Trophoblast cell (in vitro differentiated cells and primary cell): ENCODE results near the gene PDIA5.

Experiments used
- DNase-seq, 2 donors: peaks; one replicate each; pipeline ENCODE4 v3.0.0-alpha.2; 2016
- H2AFZ ChIP-seq: 2 replicates; pipeline ENCODE4 v1.6.1; 2013; ENCODE audit warnings: low read length, moderate library complexity, mild to moderate bottlenecking; ENCODE audit not compliant: insufficient read depth, poor library complexity
- H2AK5ac ChIP-seq: 2 replicates; pipeline ENCODE4 v1.6.1; 2013; ENCODE audit warnings: mild to moderate bottlenecking, low read length
- H2BK120ac ChIP-seq: 2 replicates; pipeline ENCODE4 v1.6.1; 2013; ENCODE audit warnings: low read length, mild to moderate bottlenecking, moderate library complexity; ENCODE audit not compliant: insufficient read depth, poor library complexity
- H2BK12ac ChIP-seq: 2 replicates; pipeline ENCODE4 v1.6.1; 2013; ENCODE audit warnings: mild to moderate bottlenecking, low read length, moderate library complexity
- H2BK5ac ChIP-seq: 2 replicates; pipeline ENCODE4 v1.6.1; 2013; ENCODE audit warnings: low read length, low read depth, moderate library complexity, mild to moderate bottlenecking; ENCODE audit not compliant: poor library complexity
- H3K14ac ChIP-seq: 2 replicates; pipeline ENCODE4 v1.6.1; 2013; ENCODE audit warnings: mild to moderate bottlenecking, low read length
- H3K18ac ChIP-seq: 2 replicates; pipeline ENCODE4 v1.6.1; 2013; ENCODE audit warnings: mild to moderate bottlenecking, low read length
- H3K23ac ChIP-seq: 2 replicates; pipeline ENCODE4 v1.6.1; 2013; ENCODE audit warnings: low read length
- H3K27ac ChIP-seq: 2 replicates; pipeline ENCODE4 v1.5.1; 2013; ENCODE audit warnings: low read depth, mild to moderate bottlenecking, inconsistent platforms, low read length, moderate library complexity
- H3K27me3 ChIP-seq: 2 replicates; pipeline ENCODE4 v1.6.1; 2013; ENCODE audit warnings: inconsistent platforms, mild to moderate bottlenecking, low read length, moderate library complexity; ENCODE audit not compliant: insufficient read depth
- H3K36me3 ChIP-seq, 2 experiments: 1 replicate in 1 of 2; 2 replicates in 1 of 2; pipeline ENCODE4 v1.6.1; 2013; ENCODE audit warnings: low read length in 2 of 2, mild to moderate bottlenecking in 2 of 2, moderate library complexity in 1 of 2; ENCODE audit not compliant: insufficient read depth in 2 of 2, control insufficient read depth in 1 of 2
- H3K4ac ChIP-seq: 2 replicates; pipeline ENCODE4 v1.6.1; 2013; ENCODE audit warnings: low read depth, mild to moderate bottlenecking, low read length, moderate library complexity
- H3K4me1 ChIP-seq, 2 experiments: 1 replicate in 1 of 2; 2 replicates in 1 of 2; pipeline ENCODE4 v1.6.1; 2013; ENCODE audit warnings: low read length in 2 of 2, mild to moderate bottlenecking in 2 of 2, moderate library complexity in 1 of 2; ENCODE audit not compliant: insufficient read depth in 2 of 2, control insufficient read depth in 1 of 2
- H3K4me2 ChIP-seq: 2 replicates; pipeline ENCODE4 v1.6.1; 2013; ENCODE audit warnings: inconsistent platforms, mild to moderate bottlenecking, low read length, moderate library complexity
- H3K4me3 ChIP-seq: 2 replicates; pipeline ENCODE4 v1.5.1; 2013; ENCODE audit warnings: mild to moderate bottlenecking, low read depth, low read length, inconsistent platforms
- H3K79me1 ChIP-seq: one replicate; pipeline ENCODE4 v1.6.1; 2013; ENCODE audit warnings: low read length
- H3K79me2 ChIP-seq: 2 replicates; pipeline ENCODE4 v1.6.1; 2013; ENCODE audit warnings: low read length, mild to moderate bottlenecking; ENCODE audit not compliant: control insufficient read depth, insufficient read depth, poor library complexity
- H3K9ac ChIP-seq: 2 replicates; pipeline ENCODE4 v1.6.1; 2013; ENCODE audit warnings: mild to moderate bottlenecking, low read length
- H3K9me3 ChIP-seq: 2 replicates; pipeline ENCODE4 v1.6.1; 2013; ENCODE audit warnings: low read depth, mild to moderate bottlenecking, control low read depth, inconsistent platforms, low read length; ENCODE audit not compliant: insufficient read depth
- H4K12ac ChIP-seq: 2 replicates; pipeline ENCODE4 v1.6.1; 2013; ENCODE audit warnings: low read depth, mild to moderate bottlenecking, low read length, moderate library complexity
- H4K8ac ChIP-seq: 2 replicates; pipeline ENCODE4 v1.6.1; 2013; ENCODE audit warnings: low read depth, mild to moderate bottlenecking, low read length, moderate library complexity
- H4K91ac ChIP-seq: one replicate; pipeline ENCODE4 v1.6.1; 2013; ENCODE audit warnings: low read depth, mild to moderate bottlenecking, low read length, moderate library complexity
- WGBS: extraction: QIAGEN DNeasy Blood & Tissue Kit; methylation state at CpG from one replicate; pipeline ENCODE4 v1.1.7; 2013; ENCODE audit warnings: missing lambda C conversion rate; ENCODE audit not compliant: insufficient read length, insufficient coverage; ENCODE audit errors: extremely low coverage; 5-methylcytosine and 5-hydroxymethylcytosine counted together

Gene PDIA5

DNA sequence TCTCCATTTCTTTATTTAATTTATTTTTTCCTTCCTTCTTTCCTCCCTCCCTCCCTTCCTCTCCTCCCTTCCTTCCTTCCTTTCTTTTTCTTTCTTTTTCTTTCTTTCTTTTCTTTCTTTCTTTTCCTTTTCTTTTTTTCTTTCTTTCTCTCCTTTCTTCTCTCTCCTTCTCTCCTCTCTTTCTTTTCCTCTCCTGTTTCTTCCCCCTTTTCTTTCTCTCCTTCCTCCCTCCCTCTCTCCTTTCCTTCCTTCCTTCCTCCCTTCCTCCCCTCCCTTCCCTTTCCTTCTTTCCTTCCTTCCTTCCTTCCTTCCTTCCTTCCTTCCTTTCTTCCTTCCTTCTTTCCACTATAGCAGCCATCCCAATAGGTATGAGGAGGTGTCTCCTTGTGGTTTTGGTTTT is 6.8 kb upstream of the PDIA5 start:
- H3K4me3 ChIP-seq = no peak overlapping the region
- no peak overlapping the region for H3K23ac ChIP-seq
- no peaks in the 10 kb centered on the region for H3K79me1 ChIP-seq
- no peak overlapping the region for H2AK5ac ChIP-seq
- no peak overlapping the region for H4K91ac ChIP-seq
- no peak overlapping the region for H4K12ac ChIP-seq
- no peak overlapping the region for H3K4ac ChIP-seq
- DNase-seq = no peak
- no peak overlapping the region for H3K9ac ChIP-seq
- no peak overlapping the region for H2BK5ac ChIP-seq
- no peak overlapping the region for H3K18ac ChIP-seq
- no peaks in the 10 kb centered on the region for H3K36me3 ChIP-seq
- H3K27me3 ChIP-seq = no peaks in the 10 kb centered on the region
- no peak overlapping the region for H3K27ac ChIP-seq
- H3K4me2 ChIP-seq = no peak overlapping the region
- no peaks in the 10 kb centered on the region for H3K79me2 ChIP-seq
- no peaks in the 10 kb centered on the region for H3K9me3 ChIP-seq
- no peak overlapping the region for H2BK120ac ChIP-seq
- H4K8ac ChIP-seq = no peak overlapping the region
- no peak overlapping the region for H2BK12ac ChIP-seq
- H3K14ac ChIP-seq = no peak overlapping the region
- peaks cover 0 to 2% of the 10 kb centered on the region in 2 experiments for H3K4me1 ChIP-seq
- no peak overlapping the region for H2AFZ ChIP-seq

DNA sequence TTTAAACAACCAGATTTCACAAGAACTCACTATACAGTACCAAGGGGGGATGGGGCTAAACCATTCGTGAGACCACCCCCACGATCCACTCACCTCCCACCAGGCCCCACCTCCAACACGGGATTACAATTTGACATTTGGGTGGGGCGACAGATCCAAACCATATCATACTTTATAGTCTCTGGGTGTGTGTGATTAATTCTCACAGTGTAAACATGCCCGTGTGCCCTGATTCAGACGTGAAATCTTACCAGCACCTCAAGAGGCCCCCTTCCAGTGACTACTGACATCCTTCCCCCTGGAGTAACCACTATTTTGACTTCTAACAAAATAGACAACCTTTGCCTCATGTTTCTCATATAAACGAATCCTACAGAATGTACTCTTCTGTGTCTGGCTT is 5.0 kb upstream of the PDIA5 start:
- no peak overlapping the region for H2AFZ ChIP-seq

DNA sequence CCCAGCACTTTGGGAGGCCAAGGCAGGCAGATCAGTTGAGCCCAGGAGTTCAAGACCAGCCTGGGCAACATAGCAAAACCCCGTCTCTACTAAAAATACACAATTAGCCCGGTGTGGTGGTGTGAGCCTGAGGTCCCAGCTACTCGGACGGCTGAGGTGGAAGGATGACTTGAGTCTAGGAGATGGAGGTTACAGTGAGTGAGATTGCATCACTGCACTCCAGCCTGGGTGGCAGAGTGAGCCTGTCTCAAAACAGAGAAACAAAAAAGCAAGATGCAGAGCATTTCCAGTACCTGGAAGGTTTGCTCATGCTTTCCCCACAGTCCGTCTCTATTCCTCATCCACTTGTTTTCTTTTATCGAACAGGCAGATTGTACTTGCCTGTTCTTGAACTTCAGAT is 3.8 kb upstream of the PDIA5 start:
- H3K27ac ChIP-seq = no peak overlapping the region
- DNase-seq = no peak
- H3K4ac ChIP-seq = no peak overlapping the region
- no peak overlapping the region for H4K8ac ChIP-seq
- H2AFZ ChIP-seq = no peak overlapping the region
- H4K12ac ChIP-seq = no peak overlapping the region
- no peak overlapping the region for H2AK5ac ChIP-seq
- H3K79me2 ChIP-seq = peaks cover 11% of the 10 kb centered on the region
- H3K9ac ChIP-seq = no peak overlapping the region
- no peaks in the 10 kb centered on the region for H3K36me3 ChIP-seq
- no peak overlapping the region for H2BK12ac ChIP-seq
- H3K4me2 ChIP-seq = no peak overlapping the region
- no peak overlapping the region for H2BK120ac ChIP-seq
- no peak overlapping the region for H3K23ac ChIP-seq
- H3K79me1 ChIP-seq = peaks cover 14% of the 10 kb centered on the region
- peaks cover 5 to 6% of the 10 kb centered on the region in 2 experiments for H3K4me1 ChIP-seq
- no peaks in the 10 kb centered on the region for H3K9me3 ChIP-seq
- no peaks in the 10 kb centered on the region for H3K27me3 ChIP-seq
- H3K14ac ChIP-seq = no peak overlapping the region
- H2BK5ac ChIP-seq = no peak overlapping the region
- no peak overlapping the region for H3K18ac ChIP-seq
- WGBS = no CpG with 5 or more reads among the region's 6 CpGs
- H3K4me3 ChIP-seq = no peak overlapping the region
- H4K91ac ChIP-seq = no peak overlapping the region

More for the DNA sequence above, 5.0 kb upstream of the PDIA5 start:
- H3K4me3 ChIP-seq = no peak overlapping the region
- no peak overlapping the region for H3K27ac ChIP-seq
- no peak overlapping the region for H4K8ac ChIP-seq
- no peak overlapping the region for H3K14ac ChIP-seq
- no peak overlapping the region for H3K9ac ChIP-seq
- no peak overlapping the region for H2BK120ac ChIP-seq
- no CpG with 5 or more reads among the region's 7 CpGs for WGBS
- H2BK12ac ChIP-seq = no peak overlapping the region
- no peak overlapping the region for H2AK5ac ChIP-seq
- no peak overlapping the region for H4K91ac ChIP-seq
- DNase-seq = no peak
- no peak overlapping the region for H3K4ac ChIP-seq
- H3K79me1 ChIP-seq = peaks cover 3% of the 10 kb centered on the region
- no peak overlapping the region for H3K18ac ChIP-seq
- H3K79me2 ChIP-seq = no peaks in the 10 kb centered on the region
- H3K27me3 ChIP-seq = no peaks in the 10 kb centered on the region
- H2BK5ac ChIP-seq = no peak overlapping the region
- H4K12ac ChIP-seq = no peak overlapping the region
- H3K4me1 ChIP-seq = peaks cover 2 to 3% of the 10 kb centered on the region in 2 experiments
- no peaks in the 10 kb centered on the region for H3K9me3 ChIP-seq
- H3K4me2 ChIP-seq = no peak overlapping the region
- no peak overlapping the region for H3K23ac ChIP-seq
- no peaks in the 10 kb centered on the region for H3K36me3 ChIP-seq

DNA sequence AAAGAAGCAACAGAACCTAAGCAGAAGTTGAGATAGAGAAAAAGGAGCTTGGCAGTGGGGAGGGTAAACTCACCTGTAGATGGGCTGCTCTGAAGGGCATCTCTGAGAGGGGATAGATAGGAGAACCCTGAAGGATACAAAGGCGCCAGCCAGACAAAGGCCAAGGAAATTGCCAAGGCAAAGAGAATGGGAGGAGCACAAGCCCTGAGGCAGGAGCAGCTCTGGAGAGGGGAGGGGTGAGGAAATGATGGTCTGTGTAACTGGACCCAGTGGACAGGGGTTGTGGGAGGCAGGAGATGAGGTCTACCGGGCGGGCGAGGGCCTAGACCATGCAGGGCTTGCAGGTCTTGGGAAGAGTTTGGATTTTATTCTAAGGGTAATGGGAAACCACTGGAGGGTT is 2.3 kb upstream of the PDIA5 start:
- Histone ChIP-seq H2AFZ (no peak overlapping the region), H3K27ac (no peak overlapping the region), H3K9ac (no peak overlapping the region), H2AK5ac (no peak overlapping the region), H3K18ac (no peak overlapping the region), H3K23ac (no peak overlapping the region), H4K91ac (no peak overlapping the region), H3K4ac (no peak overlapping the region), H3K79me1 (peaks cover 17% of the 10 kb centered on the region), H3K4me2 (no peak overlapping the region), H4K8ac (no peak overlapping the region), H3K79me2 (peaks cover 17% of the 10 kb centered on the region), H3K4me1 (peaks cover 13 to 17% of the 10 kb centered on the region in 2 experiments), H2BK12ac (no peak overlapping the region), H3K36me3 (no peaks in the 10 kb centered on the region), H3K9me3 (no peaks in the 10 kb centered on the region), H3K14ac (no peak overlapping the region), H2BK5ac (no peak overlapping the region), H3K27me3 (no peaks in the 10 kb centered on the region), H3K4me3 (no peak overlapping the region), H2BK120ac (no peak overlapping the region), H4K12ac (no peak overlapping the region)
- DNase-seq = no peak
- WGBS = no CpG with 5 or more reads among the region's 4 CpGs
